K562 (cell line): ENCODE measurements around the gene SP140L. TPM values are rescaled to one million over a fixed set of nuclear protein-coding genes. Genes with fewer than 3 reads are reported as not detected.

Experiments
- ELF1 ChIP-seq: fragments of 200-800 bp; sonication (Bioruptor generic); IDR thresholded peaks from 2 replicates; pipeline ENCODE4 v1.6.1; 2016; ENCODE audit warnings: missing genetic modification characterization, missing compliant biosample characterization
- HDAC6 ChIP-seq: IDR thresholded peaks from 2 replicates; pipeline ENCODE4 v1.6.1; 2012; ENCODE audit warnings: low read depth, mild to moderate bottlenecking, control low read depth, inconsistent platforms, low read length, moderate library complexity
- JUND ChIP-seq, 2 experiments: IDR thresholded peaks; 2 replicates in 1 of 2; 3 replicates in 1 of 2; pipeline ENCODE4 v1.6.1; 2011; ENCODE audit warnings: borderline replicate concordance in 2 of 2, low read depth in 2 of 2, low read length in 2 of 2, improper control_type of control experiment in 1 of 2, missing biosample characterization in 1 of 2, missing genetic modification characterization in 1 of 2, missing genetic modification reagents in 1 of 2
- SIN3B ChIP-seq: fragments of 450-650 bp; IDR thresholded peaks from 2 replicates; pipeline ENCODE4 v1.6.1; 2017; ENCODE audit warnings: low read depth, mild to moderate bottlenecking, moderate library complexity
- SMAD3 ChIP-seq: fragments of 450-650 bp; formaldehyde crosslinking; conservative IDR thresholded peaks from 2 replicates; pipeline ENCODE4 v1.4.0; 2020; ENCODE audit warnings: mild to moderate bottlenecking
- SMARCB1 ChIP-seq: IDR thresholded peaks from 2 replicates; pipeline ENCODE4 v1.6.1; 2011; ENCODE audit warnings: improper control_type of control experiment, low read depth; ENCODE audit not compliant: insufficient read length
- SREBF2 ChIP-seq: sonication (generic); formaldehyde crosslinking; IDR thresholded peaks from 2 replicates; pipeline ENCODE4 v1.4.0; 2020; ENCODE audit warnings: mild to moderate bottlenecking, missing genetic modification reagents
- polyA plus RNA-seq, 8 experiments: library from polyadenylated mRNA; depleted of rRNA in 4 of 8; stranded (reverse) in 5 of 8; unstranded in 3 of 8; fragments of >200 nt; fragmentation: Nextera tagmentation in 2 of 8; fragmentation: Illumina TruSeq in 1 of 8; extraction: Ambion mirVana in 2 of 8; extraction: Trizol in 1 of 8; gene quantifications; 2 replicates each; pipeline versions ENCODE4 v1.2.1 to v1.2.3, GENCODE V29; 2011 to 2014; ENCODE audit warnings: inconsistent platforms in 1 of 8, missing spikeins in 1 of 8
- total RNA-seq, 7 experiments: library from RNA; depleted of rRNA in 6 of 7; stranded (reverse); fragments of >200 nt in 6 of 7; fragmentation: Illumina TruSeq in 2 of 7; extraction: Trizol in 2 of 7; gene quantifications; 2 replicates each; pipeline versions ENCODE4 v1.2.1 to v1.2.3, GENCODE V29; 2011 to 2021; ENCODE audit warnings: low replicate concordance in 1 of 7
- TF ChIP-seq, protein P1 (sequence below): fragments of 250-450 bp; sonication (Bioruptor Pico); IDR thresholded peaks from 2 replicates; pipeline ENCODE4 v1.4.0; 2020
- TF ChIP-seq, protein P2 (sequence below): sonication (generic); formaldehyde crosslinking; IDR thresholded peaks from 2 replicates; pipeline ENCODE4 v1.8.0; 2023; ENCODE audit warnings: missing genetic modification reagents, mild to moderate bottlenecking, borderline replicate concordance
- TF ChIP-seq, protein P3 (sequence below): fragments of 250-450 bp; sonication (Bioruptor Pico); IDR thresholded peaks from 2 replicates; pipeline ENCODE4 v1.8.0; 2021; ENCODE audit warnings: mild to moderate bottlenecking, moderate library complexity
- TF ChIP-seq, protein P4 (sequence below): fragments of 250-450 bp; sonication (Bioruptor Pico); IDR thresholded peaks from 2 replicates; pipeline ENCODE4 v1.4.0; 2020; ENCODE audit warnings: mild to moderate bottlenecking
- TF ChIP-seq, protein P5 (sequence below): sonication (generic); formaldehyde crosslinking; IDR thresholded peaks from 2 replicates; pipeline ENCODE4 v1.8.0; 2022; ENCODE audit warnings: mild to moderate bottlenecking, missing genetic modification reagents, borderline replicate concordance
- TF ChIP-seq, protein P6 (sequence below): fragments of 450-650 bp; IDR thresholded peaks from 2 replicates; pipeline ENCODE4 v1.6.1; 2016

SP140L gene
- total and polyA plus RNA-seq, 9 of the 15 experiments (the other 6 are each of a cell fraction or from before 2014, with no cell fraction given) = 4.0 to 15.5 (median 11.3) TPM

DNA sequence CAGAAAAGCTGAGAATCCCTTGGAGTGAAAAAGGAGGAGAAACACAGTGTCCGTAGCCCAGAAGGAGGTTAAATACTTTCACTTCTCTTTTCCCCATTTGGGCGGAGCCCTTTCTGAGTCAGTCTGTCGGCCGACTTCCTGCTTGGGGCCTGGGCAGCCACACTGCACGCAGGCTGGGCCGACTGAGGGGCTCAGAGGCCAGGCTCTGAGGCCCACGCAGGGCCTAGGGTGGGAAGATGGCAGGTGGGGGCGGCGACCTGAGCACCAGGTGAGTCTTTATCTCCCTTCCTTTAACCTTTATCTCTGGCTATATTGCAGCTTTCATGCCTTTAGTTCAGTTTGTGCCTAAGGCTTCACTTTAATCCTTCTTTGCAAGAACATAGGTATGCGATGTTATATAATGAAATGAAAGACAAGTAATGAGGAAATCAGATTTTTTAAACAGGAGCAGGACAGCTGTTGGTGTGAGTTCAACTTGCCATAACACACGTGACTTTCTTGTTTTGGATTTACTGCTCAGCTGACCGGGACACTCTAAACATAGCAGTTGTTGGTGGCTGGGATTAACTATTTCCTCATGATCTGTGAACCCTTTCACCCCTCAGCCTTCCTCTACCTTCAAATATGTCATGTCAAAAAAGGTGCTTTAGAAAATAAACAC lies 89.2 kb downstream of the SP140L start, which contains the start of gene SP100 (continued):
- TF ChIP-seq, protein P1, sequence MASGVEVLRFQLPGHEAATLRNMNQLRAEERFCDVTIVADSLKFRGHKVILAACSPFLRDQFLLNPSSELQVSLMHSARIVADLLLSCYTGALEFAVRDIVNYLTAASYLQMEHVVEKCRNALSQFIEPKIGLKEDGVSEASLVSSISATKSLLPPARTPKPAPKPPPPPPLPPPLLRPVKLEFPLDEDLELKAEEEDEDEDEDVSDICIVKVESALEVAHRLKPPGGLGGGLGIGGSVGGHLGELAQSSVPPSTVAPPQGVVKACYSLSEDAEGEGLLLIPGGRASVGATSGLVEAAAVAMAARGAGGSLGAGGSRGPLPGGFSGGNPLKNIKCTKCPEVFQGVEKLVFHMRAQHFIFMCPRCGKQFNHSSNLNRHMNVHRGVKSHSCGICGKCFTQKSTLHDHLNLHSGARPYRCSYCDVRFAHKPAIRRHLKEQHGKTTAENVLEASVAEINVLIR (CRISPR knock-in tag) = no peak
- TF ChIP-seq, protein P2, sequence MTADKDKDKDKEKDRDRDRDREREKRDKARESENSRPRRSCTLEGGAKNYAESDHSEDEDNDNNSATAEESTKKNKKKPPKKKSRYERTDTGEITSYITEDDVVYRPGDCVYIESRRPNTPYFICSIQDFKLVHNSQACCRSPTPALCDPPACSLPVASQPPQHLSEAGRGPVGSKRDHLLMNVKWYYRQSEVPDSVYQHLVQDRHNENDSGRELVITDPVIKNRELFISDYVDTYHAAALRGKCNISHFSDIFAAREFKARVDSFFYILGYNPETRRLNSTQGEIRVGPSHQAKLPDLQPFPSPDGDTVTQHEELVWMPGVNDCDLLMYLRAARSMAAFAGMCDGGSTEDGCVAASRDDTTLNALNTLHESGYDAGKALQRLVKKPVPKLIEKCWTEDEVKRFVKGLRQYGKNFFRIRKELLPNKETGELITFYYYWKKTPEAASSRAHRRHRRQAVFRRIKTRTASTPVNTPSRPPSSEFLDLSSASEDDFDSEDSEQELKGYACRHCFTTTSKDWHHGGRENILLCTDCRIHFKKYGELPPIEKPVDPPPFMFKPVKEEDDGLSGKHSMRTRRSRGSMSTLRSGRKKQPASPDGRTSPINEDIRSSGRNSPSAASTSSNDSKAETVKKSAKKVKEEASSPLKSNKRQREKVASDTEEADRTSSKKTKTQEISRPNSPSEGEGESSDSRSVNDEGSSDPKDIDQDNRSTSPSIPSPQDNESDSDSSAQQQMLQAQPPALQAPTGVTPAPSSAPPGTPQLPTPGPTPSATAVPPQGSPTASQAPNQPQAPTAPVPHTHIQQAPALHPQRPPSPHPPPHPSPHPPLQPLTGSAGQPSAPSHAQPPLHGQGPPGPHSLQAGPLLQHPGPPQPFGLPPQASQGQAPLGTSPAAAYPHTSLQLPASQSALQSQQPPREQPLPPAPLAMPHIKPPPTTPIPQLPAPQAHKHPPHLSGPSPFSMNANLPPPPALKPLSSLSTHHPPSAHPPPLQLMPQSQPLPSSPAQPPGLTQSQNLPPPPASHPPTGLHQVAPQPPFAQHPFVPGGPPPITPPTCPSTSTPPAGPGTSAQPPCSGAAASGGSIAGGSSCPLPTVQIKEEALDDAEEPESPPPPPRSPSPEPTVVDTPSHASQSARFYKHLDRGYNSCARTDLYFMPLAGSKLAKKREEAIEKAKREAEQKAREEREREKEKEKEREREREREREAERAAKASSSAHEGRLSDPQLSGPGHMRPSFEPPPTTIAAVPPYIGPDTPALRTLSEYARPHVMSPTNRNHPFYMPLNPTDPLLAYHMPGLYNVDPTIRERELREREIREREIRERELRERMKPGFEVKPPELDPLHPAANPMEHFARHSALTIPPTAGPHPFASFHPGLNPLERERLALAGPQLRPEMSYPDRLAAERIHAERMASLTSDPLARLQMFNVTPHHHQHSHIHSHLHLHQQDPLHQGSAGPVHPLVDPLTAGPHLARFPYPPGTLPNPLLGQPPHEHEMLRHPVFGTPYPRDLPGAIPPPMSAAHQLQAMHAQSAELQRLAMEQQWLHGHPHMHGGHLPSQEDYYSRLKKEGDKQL (CRISPR knock-in tag) = no peak
- no peak for TF ChIP-seq HDAC6
- no peak for TF ChIP-seq SIN3B
- TF ChIP-seq ELF1 = peak; percentile 76
- TF ChIP-seq, protein P3, sequence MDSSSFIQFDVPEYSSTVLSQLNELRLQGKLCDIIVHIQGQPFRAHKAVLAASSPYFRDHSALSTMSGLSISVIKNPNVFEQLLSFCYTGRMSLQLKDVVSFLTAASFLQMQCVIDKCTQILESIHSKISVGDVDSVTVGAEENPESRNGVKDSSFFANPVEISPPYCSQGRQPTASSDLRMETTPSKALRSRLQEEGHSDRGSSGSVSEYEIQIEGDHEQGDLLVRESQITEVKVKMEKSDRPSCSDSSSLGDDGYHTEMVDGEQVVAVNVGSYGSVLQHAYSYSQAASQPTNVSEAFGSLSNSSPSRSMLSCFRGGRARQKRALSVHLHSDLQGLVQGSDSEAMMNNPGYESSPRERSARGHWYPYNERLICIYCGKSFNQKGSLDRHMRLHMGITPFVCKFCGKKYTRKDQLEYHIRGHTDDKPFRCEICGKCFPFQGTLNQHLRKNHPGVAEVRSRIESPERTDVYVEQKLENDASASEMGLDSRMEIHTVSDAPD (CRISPR knock-in tag) = no peak
- TF ChIP-seq SREBF2 (CRISPR knock-in tag) = no peak
- no peak for TF ChIP-seq SMAD3 (CRISPR knock-in tag)
- no peak for TF ChIP-seq SMARCB1
- peak; percentile 67 for TF ChIP-seq JUND (IDR thresholded peaks at IDR 0.05; ENCODE audit: borderline replicate concordance, low read depth, low read length)
- no peak; the same call in 2 of the 3 replicates for TF ChIP-seq JUND (tag; IDR thresholded peaks at IDR 0.05; ENCODE audit: borderline replicate concordance, low read depth, low read length)
- TF ChIP-seq, protein P4, sequence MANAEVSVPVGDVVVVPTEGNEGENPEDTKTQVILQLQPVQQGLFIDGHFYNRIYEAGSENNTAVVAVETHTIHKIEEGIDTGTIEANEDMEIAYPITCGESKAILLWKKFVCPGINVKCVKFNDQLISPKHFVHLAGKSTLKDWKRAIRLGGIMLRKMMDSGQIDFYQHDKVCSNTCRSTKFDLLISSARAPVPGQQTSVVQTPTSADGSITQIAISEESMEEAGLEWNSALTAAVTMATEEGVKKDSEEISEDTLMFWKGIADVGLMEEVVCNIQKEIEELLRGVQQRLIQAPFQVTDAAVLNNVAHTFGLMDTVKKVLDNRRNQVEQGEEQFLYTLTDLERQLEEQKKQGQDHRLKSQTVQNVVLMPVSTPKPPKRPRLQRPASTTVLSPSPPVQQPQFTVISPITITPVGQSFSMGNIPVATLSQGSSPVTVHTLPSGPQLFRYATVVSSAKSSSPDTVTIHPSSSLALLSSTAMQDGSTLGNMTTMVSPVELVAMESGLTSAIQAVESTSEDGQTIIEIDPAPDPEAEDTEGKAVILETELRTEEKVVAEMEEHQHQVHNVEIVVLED (CRISPR knock-in tag) = no peak
- TF ChIP-seq, protein P5, sequence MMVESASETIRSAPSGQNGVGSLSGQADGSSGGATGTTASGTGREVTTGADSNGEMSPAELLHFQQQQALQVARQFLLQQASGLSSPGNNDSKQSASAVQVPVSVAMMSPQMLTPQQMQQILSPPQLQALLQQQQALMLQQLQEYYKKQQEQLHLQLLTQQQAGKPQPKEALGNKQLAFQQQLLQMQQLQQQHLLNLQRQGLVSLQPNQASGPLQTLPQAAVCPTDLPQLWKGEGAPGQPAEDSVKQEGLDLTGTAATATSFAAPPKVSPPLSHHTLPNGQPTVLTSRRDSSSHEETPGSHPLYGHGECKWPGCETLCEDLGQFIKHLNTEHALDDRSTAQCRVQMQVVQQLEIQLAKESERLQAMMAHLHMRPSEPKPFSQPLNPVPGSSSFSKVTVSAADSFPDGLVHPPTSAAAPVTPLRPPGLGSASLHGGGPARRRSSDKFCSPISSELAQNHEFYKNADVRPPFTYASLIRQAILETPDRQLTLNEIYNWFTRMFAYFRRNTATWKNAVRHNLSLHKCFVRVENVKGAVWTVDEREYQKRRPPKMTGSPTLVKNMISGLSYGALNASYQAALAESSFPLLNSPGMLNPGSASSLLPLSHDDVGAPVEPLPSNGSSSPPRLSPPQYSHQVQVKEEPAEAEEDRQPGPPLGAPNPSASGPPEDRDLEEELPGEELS (CRISPR knock-in tag) = no peak
- TF ChIP-seq, protein P6, sequence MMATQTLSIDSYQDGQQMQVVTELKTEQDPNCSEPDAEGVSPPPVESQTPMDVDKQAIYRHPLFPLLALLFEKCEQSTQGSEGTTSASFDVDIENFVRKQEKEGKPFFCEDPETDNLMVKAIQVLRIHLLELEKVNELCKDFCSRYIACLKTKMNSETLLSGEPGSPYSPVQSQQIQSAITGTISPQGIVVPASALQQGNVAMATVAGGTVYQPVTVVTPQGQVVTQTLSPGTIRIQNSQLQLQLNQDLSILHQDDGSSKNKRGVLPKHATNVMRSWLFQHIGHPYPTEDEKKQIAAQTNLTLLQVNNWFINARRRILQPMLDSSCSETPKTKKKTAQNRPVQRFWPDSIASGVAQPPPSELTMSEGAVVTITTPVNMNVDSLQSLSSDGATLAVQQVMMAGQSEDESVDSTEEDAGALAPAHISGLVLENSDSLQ = no peak
